Activated gamma-delta T cell (primary cell): Measurements from ENCODE around the gene ZC3H7B.
"Not testable (repeated sequence)": the region's sequence is repeated elsewhere in the genome, so short reads cannot be mapped to it uniquely, and the experiment has no call there.

Source experiments
- DNase-seq: peaks from one replicate; lab custom pipeline; 2025; lab: John Stamatoyannopoulos, UW

The ZC3H7B gene

DNA sequence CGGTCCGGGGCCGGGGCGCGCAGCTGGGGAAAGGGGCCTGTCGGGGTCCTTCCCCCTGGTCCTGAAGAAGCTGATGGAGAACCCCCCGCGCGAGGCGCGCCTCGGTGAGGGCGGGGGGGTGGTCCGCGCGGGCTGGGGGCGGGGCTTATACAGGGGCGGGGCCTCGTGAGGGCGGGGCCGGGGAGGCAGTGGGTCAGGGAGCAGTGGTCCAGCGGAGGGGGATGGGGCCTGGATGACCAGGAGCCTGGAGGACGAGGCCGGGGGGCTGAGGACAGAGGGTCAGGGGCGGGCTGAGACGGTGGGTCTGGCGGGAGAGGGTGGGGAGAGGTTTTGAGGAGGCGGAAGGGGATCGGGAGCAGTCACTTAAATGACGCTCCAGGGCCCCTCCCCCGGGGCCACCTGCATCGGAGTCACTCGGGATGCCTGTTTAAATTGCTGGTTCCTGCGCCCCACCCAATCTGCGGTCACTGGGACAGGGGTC is 80.8 kb downstream of the ZC3H7B start:
- peak; percentile 55 for DNase-seq

DNA sequence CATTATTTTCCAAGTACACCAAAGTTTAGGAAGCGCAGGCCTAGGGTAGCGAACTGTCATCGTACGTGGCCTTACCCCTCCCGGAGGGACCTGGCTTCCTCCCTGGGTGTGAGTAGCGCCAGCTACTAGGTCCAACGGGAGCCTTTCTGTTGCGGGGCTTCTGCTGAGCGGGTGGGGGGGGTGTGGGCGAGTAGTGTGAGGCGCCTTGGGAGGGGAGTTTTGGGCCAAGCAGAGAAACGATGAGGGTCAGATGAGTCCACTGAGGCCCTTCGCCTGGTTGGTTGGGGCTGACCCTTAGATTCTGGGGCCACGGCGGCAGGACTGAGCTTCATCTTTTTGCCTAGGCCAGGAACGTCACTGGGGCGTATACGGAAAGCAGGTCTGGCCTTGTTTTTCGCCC is 81.3 kb downstream of the ZC3H7B start:
- no peak for DNase-seq

DNA sequence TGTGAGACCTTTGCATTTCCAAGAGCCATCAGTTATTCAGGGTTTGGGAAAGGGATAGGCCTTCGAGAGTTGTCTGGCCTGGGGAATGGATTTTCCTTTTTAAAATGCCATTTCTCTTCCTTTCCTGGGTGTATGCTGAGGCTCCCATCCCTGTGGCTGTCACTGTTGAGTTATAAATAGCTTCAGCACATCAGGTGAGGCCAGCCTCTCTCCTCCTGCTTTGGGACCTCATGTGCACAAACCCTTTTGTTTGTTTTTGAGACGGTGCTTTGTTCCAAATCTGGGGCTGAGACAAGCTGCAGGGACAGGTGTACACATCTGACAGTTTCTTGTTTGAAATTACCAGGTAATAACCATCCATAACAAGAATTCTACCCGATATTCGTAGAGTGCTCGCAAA is 81.8 kb downstream of the ZC3H7B start:
- no peak for DNase-seq

DNA sequence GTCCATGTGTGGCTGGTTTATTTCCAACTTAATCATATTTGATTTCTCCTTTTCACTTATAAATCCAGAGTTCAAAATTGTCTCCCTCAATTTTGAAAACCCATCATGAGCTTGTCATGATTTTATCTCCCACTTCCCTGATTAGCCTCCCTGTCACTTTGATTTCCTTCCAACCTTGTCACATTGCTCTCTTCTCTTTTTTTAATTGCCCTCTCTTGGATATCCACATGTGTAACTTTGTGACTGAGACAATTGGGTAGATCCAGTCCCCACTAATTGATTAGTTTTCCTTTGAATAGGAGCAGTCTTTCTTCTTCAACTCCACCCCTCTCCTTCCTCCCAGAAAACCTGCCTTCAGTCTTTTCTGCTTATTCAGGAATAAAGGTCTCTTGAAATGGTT is 82.8 kb downstream of the ZC3H7B start:
- DNase-seq, result no peak

DNA sequence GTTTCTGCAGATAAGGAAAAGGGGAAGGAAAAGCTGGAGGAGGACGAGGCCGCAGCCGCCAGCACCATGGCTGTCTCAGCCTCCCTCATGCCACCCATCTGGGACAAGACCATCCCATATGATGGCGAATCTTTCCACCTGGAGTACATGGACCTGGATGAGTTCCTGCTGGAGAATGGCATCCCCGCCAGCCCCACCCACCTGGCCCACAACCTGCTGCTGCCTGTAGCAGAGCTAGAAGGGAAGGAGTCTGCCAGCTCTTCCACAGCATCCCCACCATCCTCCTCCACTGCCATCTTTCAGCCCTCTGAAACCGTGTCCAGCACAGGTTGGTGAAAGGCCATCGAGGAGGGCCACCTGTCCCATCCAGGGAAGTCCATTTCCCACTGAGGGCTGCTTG is 86.0 kb downstream of the ZC3H7B start:
- DNase-seq, result no peak

DNA sequence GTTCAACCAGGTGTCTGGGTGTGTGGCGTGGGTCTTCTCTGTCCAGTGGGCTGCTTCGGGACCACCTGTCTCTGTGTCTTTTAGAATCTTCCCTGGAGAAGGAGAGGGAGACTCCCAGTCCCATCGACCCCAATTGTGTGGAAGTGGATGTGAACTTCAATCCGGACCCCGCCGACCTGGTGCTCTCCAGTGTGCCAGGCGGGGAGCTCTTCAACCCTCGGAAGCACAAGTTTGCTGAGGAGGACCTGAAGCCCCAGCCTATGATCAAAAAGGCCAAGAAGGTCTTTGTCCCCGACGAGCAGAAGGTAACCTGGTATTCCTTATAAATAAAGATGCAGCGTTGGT is 92.7 kb downstream of the ZC3H7B start:
- no peak for DNase-seq

DNA sequence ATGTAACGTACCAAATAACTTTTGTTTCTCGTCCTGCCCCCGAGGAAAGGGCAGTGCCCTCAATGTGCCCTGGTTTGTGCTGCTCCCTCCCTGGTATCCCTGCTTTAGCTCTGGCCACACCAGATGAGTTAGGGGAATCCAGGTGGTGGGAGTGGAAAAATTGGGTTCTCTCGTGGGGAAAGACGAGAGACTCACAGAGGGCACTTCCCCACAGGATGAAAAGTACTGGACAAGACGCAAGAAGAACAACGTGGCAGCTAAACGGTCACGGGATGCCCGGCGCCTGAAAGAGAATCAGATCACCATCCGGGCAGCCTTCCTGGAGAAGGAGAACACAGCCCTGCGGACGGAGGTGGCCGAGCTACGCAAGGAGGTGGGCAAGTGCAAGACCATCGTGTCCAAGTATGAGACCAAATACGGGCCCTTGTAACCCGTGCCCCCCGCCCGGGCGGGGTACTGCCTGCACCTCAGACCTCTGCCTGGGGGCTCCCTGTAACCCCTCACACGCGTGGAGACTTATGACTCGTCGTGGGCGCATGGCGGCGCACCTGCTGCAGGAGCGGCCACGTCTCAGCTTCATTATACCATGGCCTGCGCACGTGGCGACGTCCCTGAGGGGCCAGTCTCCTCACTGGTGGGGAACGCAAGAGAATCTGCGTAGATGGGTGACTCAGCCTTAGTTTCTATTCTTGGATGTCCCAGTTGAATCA is 94.4 kb downstream of the ZC3H7B start:
- DNase-seq, result no peak

DNA sequence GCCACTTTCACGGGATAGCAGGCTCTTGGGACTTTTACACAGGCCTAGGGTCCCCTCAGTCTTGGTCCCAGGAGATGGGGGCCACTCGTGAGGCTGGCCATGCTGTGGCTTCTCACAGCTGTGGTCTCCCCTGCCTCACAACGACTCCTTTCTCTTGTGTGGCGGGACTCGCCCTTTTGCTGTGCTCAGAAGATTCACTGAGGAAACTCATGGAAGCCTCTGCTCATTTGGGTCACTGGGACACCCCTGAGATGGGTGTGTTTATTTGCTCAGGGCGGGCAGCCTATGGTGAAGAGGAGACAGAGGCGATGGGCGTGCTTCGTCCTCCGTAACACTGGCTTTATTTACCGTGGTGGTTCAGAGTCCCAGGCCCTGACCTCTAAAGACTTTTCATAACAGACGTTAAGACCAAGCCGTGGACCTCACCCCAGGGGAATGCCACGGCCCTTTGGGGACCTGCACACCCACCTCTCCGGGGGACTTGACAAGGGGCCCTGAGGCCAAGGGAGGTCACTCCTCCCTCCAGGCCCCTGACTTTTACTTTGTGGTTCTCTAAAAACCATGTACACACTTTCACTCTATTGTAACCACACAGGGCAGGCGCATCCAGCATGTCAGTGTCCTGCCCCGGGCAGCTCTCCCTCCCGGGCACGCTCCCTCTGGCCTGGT is 96.0 kb downstream of the ZC3H7B start:
- DNase-seq, result no peak

DNA sequence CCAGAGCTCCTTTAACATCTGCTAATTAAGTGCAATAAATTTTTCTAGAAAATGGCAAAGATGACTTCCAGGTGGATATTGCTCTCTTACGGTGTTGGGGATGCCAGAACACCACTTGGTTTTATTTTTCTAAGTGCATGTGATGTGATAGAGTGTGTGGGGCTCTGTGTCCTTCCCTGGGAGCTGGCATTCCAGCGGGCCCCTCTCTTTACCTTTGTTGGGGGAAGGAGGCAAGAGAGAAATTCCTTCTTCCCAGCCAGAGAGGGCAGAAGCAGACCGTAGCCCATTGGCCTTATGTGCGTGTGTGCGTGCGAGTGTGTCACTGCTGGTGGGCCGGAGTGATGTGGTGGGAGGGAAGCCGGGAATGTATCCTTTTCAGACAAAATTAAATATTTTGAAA is 97.6 kb downstream of the ZC3H7B start:
- no peak for DNase-seq

DNA sequence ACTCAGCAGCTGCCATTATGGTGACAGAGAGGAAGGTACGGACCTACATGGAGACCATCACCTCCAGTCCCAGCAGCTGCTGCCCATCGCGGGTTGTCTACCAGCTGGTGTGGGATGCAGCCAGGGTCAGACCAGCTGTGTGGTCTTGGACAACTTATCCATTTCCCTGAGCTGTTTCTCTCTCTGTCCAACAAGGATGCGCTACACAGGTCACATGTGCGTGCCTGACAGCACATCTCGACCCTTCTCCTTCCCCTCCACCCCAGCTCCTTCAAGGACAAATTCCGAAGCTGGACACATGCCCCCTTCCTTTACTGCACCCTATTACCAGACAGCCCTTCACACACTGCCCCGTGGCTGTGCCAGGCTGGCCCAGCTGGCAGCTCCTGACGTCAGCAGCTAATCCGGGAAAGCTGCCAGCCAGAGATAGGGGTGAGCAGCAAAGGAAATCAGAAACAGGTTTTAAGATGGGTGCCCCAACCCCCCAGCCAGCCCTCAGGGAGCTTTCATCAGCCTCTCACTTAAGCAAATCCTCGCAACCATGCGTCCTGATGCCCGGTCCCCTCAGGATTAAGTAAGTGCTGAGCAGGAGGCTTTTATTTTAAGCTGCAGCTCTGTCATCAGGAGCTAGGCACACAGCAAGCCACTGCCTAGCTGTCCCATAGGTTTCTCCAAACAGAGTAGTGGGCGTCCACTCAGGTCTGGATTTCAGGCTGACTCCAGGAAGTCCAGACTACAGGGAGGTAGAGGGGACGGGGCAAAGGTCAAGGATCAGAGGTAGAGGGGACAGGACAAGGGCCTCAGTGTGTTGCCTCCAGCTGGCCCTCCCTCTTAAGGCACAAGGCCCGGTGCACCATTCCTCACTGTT is 100.7 kb downstream of the ZC3H7B start:
- DNase-seq, result no peak

DNA sequence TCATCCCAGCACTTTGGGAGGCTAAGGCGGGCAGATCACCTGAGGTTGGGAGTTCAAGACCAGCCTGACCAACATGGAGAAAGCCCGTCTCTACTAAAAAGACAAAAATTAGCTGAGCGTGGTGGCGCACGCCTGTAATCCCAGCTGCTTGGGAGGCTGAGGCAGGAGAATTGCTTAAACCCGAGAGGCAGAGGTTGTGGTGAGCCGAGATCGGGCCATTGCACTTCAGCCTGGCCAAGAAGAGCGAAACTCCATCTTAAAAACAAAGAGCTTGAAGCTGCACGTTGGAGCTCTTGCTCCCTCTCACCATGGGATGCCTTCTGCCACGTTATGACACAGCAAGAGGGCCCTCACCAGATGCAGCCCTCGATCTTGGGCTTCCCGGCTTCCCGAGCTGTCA is 101.5 kb downstream of the ZC3H7B start:
- not testable (repeated sequence) for DNase-seq

DNA sequence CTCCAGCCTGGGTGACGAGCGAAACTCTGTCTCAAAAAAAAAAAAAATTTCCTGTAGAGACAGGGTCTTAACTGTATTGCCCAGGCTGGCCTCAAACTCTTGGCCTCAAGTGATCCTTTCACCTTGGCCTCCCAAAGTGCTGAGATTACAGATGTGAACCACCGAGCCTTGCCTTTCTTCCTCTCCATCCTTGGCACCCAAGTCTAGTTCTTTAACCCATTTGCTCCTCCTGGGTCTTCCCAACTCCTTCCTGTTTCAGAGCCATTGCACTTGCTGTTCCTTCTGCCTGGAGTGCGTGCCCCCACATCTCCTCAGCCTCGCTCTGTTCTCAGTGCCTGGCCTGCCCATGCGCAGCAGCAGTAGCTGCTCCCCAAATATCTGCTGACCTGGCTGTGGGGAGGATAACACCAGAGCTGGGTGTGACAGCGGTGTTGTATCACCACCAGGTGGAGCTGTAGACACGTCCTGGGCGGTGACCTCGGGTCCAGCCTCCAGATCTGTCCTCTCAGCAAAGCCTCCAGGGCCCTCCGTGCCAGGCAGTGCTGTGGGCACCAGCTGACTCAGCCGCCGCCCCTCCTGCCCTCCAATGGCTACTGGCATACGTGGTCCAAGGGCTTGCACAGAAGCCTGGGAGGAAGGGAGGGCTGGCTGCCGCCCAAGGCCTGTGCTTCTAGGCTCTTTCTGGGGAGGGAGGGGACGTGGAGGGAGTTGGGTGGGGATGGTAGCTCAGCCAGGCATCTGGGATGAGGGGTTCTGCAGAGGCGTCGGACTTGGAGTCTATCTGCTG is 102.4 kb downstream of the ZC3H7B start:
- peak; percentile 25 for DNase-seq

DNA sequence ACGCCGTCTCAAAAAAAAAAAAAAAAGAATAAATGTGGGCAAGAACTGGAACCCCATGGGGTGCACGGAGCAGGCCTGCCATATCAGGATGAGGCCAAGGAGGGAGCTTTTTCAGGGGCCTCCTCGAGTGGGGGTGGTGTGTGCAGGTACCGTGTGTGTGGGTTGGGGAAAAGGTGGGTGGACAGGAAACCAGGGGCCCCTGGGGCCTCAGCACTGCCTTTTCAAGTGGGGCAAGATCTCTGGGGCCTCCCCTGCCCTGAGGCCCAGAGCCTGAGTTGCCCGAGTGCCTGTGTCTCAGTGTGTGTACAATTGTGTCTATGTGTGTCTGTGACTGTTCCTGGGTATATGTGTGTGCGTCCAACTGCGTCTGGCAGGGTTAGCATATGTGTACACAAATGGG is 104.3 kb downstream of the ZC3H7B start:
- DNase-seq, result no peak

DNA sequence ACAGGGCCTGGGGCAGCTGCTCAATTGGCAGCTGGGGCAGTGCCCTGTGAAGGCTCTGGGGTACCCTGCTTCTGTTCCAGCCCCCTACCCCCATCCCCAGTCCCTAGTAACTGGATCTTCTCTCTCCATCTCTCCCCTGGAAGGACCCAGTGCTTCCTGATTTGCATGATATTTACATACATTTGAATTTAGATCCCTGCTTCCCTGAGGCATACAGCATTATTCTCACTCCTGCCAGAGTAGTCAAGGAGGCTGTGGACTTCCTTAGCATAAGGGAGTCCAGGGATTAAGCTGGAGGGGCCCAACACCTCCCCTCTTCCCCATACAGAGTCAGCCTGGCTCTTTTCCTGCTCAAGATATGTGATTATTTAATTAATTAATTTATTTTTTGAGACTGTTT is 105.1 kb downstream of the ZC3H7B start:
- DNase-seq, result no peak

DNA sequence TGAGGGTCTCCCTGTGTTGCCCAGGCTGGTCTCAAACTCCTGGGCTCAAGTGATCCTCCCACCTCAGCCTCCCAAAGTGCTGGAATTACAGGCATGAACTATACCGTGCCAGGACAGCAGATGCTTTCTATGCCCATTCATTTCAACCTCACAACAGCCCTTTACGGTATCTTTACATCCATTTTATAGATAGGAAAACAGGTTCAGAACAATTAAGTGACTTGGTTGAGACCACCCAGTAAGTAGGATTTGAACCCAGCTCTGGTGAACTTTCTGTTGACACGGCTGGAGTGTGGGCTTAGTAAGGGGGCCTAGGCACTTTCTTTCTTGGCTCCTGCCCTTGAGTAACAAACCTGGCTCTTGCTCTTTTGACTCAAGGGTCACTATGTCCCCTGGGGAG is 106.1 kb downstream of the ZC3H7B start:
- DNase-seq, result no peak

DNA sequence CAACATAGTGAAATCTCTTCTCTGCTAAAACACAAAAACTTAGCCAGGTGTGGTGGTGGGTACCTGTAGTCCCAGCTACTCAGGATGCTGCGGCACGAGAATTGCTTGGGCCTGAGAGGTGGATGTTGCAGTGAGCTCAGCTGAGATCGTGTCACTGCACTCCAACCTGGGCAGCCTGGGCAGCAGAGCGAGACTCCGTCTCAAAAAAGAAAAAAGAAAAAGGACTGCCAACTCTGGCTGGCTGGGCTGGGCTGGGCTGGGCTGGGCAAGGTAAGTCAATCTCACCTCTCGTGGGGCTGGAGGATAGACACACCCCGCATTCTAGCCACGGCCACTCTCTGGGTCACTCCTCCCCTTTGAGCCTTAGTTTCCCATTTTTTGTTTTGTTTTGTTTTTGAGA is 107.3 kb downstream of the ZC3H7B start:
- no peak for DNase-seq
